RWPE1 (cell line): ENCODE measurements around the gene SACM1L.

Experiments used
- CTCF ChIA-PET: fragments of 350-600 bp; sonication (Branson Sonifier 250); formaldehyde crosslinking; extraction: SDS; loops from one replicate; lab custom pipeline; 2021; lab: Yijun Ruan, JAX
- POLR2A ChIA-PET: fragments of 400-600 bp; formaldehyde crosslinking; extraction: SDS; loops from one replicate; lab custom pipeline; 2020; ENCODE audit warnings: antibody characterized with exemption; ENCODE audit not compliant: low non-redundant PET; lab: Yijun Ruan, JAX
- DNase-seq: peaks from one replicate; pipeline ENCODE4 v3.0.0; 2012; ENCODE audit warnings: low spot score
- H3K27ac ChIP-seq: fragments of 450-650 bp; 2 replicates; pipeline ENCODE4 v1.5.1; 2017
- CTCF ChIP-seq: fragments of 450-650 bp; conservative IDR thresholded peaks from 2 replicates; pipeline ENCODE4 v1.5.1; 2017; ENCODE audit warnings: low read depth, mild to moderate bottlenecking

Gene SACM1L

DNA sequence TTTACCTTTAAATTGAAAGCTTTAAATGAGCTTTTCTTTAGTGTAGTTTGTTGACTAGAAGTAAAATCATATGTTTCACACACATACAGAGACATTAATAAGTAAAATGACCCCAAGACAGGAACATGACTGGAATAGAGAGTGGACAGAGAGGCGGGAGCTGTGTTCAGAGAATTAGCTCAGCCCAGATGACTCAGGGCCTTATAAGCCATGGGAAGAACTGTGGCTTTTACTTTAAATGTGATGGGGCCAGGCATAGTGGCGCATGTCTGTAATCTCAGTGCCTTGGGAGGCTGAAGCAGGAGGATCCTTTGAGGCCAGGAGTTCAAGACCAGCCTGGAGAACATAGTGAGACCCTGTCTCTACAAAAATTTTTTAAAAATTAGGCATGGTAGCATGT, 26.7 kb downstream of the SACM1L start:
- no peak overlapping the region for H3K27ac ChIP-seq
- POLR2A ChIA-PET = no interaction called here
- CTCF ChIA-PET = no interaction called here
- DNase-seq = no peak
- no peak for TF ChIP-seq CTCF

- no peak for TF ChIP-seq CTCF
- CTCF ChIA-PET = no interaction called here
- POLR2A ChIA-PET = no interaction called here
- H3K27ac ChIP-seq = no peak overlapping the region
- no peak for DNase-seq
These were observed 27.7 kb downstream of the SACM1L start for GRCh38 chr3:45716790-45717336.

DNA sequence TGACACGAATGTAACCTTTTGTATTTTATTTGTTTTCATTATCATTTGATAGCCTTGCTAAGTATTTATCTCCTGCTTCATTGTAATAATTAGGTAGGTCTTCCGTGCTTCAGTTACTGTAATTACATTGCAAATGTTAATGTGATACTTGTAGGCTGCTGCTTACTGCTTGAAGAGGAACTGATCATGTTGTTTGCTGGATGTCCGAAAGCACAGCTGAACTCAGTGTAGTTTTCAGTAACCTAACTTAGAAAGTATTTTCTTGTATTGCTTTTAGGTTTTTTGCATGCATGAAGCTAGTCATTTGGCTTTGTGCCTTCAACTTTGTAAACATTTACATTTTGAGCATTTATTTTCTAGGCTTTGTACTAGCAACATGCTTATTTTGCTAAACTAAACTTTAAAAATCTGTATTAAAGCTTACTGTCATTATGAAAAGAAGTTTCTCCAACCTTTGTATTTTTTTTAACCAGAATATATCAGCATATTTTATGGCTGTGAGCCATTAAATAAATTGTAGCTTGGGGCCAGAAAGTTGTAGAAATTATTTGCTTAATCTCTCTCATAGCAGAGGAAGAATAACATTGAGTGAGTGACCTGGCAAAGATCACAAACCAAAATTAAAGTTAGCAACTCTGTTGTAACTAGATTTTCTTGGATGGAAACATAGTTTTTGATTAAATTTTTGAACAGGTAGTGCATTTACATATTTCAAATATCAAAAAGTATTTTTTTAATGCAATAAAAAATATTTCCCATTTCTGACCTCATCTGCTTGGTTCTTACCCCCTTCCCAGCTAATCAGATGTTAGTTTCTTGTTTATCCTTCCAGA, 30.7 kb downstream of the SACM1L start:
- no peak for DNase-seq
- TF ChIP-seq CTCF = no peak
- no peak overlapping the region for H3K27ac ChIP-seq
- POLR2A ChIA-PET = no interaction called here
- CTCF ChIA-PET = no interaction called here

GRCh38 chr3:45724911-45725310, 35.7 kb downstream of the SACM1L start:
- DNase-seq = no peak
- no peak overlapping the region for H3K27ac ChIP-seq
- POLR2A ChIA-PET = no interaction called here
- no peak for TF ChIP-seq CTCF
- CTCF ChIA-PET = no interaction called here

DNA sequence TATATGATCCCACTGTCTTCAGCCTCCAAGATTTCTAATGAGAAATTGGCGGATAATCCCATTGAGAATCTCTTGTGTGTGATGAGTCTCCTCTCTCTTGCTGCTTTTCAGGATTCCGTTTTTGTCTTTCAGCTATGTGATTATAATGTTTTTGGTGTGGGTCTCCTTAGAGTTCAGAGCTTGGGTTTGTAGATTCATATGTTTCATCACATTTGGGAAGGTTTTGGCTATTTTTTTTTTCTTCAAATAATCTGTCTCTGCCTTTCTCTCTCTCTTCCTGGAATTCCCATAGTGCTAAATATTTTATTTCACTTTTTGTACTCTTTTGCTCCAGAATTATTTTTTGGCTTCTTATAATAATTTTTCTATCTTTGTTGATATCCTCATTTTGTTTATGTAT, 40.4 kb downstream of the SACM1L start:
- POLR2A ChIA-PET = no interaction called here
- no peak overlapping the region for H3K27ac ChIP-seq
- CTCF ChIA-PET = no interaction called here
- TF ChIP-seq CTCF = no peak
- DNase-seq = no peak

DNA sequence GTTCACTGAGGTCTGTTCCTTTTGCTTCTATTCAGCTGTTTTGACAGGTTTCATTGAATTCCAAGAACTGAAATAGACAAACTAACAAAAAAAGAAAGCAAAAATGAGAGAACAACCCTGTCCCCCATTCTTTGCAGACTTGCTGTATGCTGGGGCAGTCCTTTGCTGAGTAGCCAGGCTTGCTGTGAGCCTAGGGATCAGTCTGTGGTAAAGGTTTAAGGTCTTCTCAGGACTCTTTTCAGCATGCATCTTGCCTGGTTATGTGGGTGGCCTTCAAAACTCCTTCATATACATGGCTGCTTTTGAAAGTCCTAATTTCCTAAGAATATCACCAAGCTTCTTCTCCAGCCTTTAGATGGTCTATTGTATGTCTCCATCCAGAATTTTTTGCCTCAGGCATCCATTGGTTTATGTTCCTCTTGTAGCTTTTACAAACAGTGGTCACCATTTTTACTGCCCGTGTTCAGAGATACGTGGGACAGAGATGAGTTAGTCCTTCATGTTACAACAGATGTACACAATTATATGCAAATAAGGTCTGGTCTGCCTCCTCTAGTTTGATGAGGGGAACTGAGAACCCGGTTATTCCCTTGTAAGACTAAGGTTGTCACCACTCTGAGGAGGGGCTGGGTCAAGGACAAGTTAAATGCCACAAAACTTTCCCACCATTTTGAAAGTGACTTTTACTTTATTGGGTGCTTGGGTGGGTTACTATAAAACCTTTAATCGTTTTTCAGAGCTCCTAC, 41.4 kb downstream of the SACM1L start:
- CTCF ChIA-PET = interaction anchor here (1.1 kb wide), 1 partner anchor 153 kb away, joined by 3 read pairs; no protein-coding TSS in a partner anchor
- DNase-seq = no peak
- no peak for TF ChIP-seq CTCF
- H3K27ac ChIP-seq = no peak overlapping the region
- POLR2A ChIA-PET = no interaction called here
